ENCODE results near the gene CCDC149. TPM values are rescaled to one million over a fixed set of nuclear protein-coding genes. Genes with fewer than 3 reads are reported as not detected.

The CCDC149 gene
- total and polyA plus RNA-seq, 2 of the 13 experiments (the other 11 are each of a cell fraction or from before 2014, with no cell fraction given), result 0.44 to 0.95 TPM

DNA sequence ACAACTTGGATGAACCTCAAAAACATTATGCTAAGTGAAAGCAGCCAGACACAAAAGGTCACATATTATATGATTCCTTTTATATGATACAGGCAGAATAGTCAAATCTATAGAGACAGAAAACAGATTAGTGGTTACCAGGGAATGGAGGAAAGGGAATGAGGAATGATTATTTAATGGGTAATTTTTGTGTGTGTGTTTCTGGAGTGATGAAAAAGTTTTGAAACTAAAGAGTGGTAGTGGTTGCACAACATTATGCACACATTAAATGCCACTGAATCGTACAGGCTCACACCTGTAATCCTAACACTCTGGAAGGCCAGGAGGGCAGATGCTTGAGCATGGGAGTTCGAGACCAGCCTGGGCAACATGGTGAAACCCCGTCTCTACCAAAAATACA is 137.1 kb downstream of the CCDC149 start (continued):
- no peak for TF ChIP-seq KIAA2018 (CRISPR knock-in tag; IDR thresholded peaks at IDR 0.05; ENCODE audit: borderline replicate concordance)

- TF ChIP-seq CEBPB (IDR thresholded peaks at IDR 0.05; ENCODE audit: borderline replicate concordance, low read depth, low read length) (peak; percentile 55; the same call in 1 of the 2 replicates), TEAD3 (CRISPR knock-in tag; optimal IDR thresholded peaks at IDR 0.05; ENCODE audit: borderline replicate concordance) (no peak), NPAS2 (CRISPR knock-in tag; IDR thresholded peaks at IDR 0.05; ENCODE audit: borderline replicate concordance) (no peak), PRMT3 (CRISPR knock-in tag; IDR thresholded peaks at IDR 0.05; ENCODE audit: borderline replicate concordance, low read depth) (no peak), BRCA1 (CRISPR knock-in tag; IDR thresholded peaks at IDR 0.05) (no peak)
- TF ChIP-seq, protein P1, sequence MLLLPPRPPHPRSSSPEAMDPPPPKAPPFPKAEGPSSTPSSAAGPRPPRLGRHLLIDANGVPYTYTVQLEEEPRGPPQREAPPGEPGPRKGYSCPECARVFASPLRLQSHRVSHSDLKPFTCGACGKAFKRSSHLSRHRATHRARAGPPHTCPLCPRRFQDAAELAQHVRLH (CRISPR knock-in tag; IDR thresholded peaks at IDR 0.05; ENCODE audit: borderline replicate concordance, low read depth), result no peak
- Histone ChIP-seq H3K4me3 (replicated peaks in 1 of 3; ENCODE audit: insufficient read depth in 1 of 3, low read depth in 2 of 3, low read length in 3 of 3) (no peak overlapping the region), H2AFZ (ENCODE audit: low read length) (no peak overlapping the region), H3K27ac (ENCODE audit: extremely low read length, insufficient read depth, low read length) (no peak overlapping the region), H3K36me3 (replicated peaks in 1 of 2; ENCODE audit: control insufficient read depth in 1 of 2, insufficient read depth in 2 of 2, low read length in 2 of 2) (no peaks in the 10 kb centered on the region), H3K79me2 (ENCODE audit: insufficient read depth, low read length) (no peaks in the 10 kb centered on the region), H3K4me2 (ENCODE audit: low read depth, low read length) (no peak overlapping the region), H3K4me1 (ENCODE audit: insufficient read depth, low read length) (no peaks in the 10 kb centered on the region), H3K9me3 (ENCODE audit: low read length) (no peaks in the 10 kb centered on the region), H3K9ac (ENCODE audit: insufficient read depth, low read depth, low read length) (no peak overlapping the region), H3K27me3 (ENCODE audit: control insufficient read depth in 1 of 2, insufficient read depth in 2 of 2, low read length in 2 of 2) (no peaks in the 10 kb centered on the region), H4K20me1 (ENCODE audit: insufficient read depth, low read length) (no peaks in the 10 kb centered on the region)
- ATAC-seq, result no peak
- ChIA-PET CTCF (ENCODE audit: low intra/inter-chr PET ratio, low total read pairs) (no interaction called here), POLR2A (no interaction called here)
- DNase-seq (ENCODE audit: low spot score), result no peak
- intact Hi-C loops (cut with micrococcal nuclease; ENCODE audit: unreplicated experiment), result no loop called here
- no peak for FAIRE-seq
- no TSS peak for BruUV-seq (replicated peaks)
- 2% methylated on average over 2 of the region's 2 CpGs for WGBS (ENCODE audit: low lambda C conversion rate)
- in situ Hi-C loops (cut with HindIII; ENCODE audit: extremely low pct_ligation_motif_present, low pct_unique_long_range_greater_than_20kb), result no loop called here
Measured at GRCh38 chr4:24775032-24775605, 137.7 kb downstream of the CCDC149 start.

Measured in HepG2 (cell line).